GM10248 (cell line): Measurements from ENCODE around the gene LOXL4.

Experiments used
- CTCF ChIA-PET: fragments of 300-600 bp; sonication (Branson Sonifier 250); formaldehyde crosslinking; extraction: SDS; loops from one replicate; lab custom pipeline; 2021; ENCODE audit warnings: antibody characterized with exemption; lab: Yijun Ruan, JAX
- POLR2A ChIA-PET: fragments of 350-650 bp; sonication (Branson Sonifier 250); formaldehyde crosslinking; extraction: SDS; loops from one replicate; lab custom pipeline; 2020; ENCODE audit warnings: antibody characterized with exemption; lab: Yijun Ruan, JAX
- DNase-seq: peaks from one replicate; pipeline ENCODE4 v3.0.0; 2012; ENCODE audit errors: extremely low spot score
- TF ChIP-seq, protein P1 (sequence below): IDR thresholded peaks from 2 replicates; pipeline ENCODE4 v1.5.1; 2012; ENCODE audit warnings: mild to moderate bottlenecking, low read depth; ENCODE audit errors: extremely low read depth, missing control alignments, control extremely low read depth

The LOXL4 gene

DNA sequence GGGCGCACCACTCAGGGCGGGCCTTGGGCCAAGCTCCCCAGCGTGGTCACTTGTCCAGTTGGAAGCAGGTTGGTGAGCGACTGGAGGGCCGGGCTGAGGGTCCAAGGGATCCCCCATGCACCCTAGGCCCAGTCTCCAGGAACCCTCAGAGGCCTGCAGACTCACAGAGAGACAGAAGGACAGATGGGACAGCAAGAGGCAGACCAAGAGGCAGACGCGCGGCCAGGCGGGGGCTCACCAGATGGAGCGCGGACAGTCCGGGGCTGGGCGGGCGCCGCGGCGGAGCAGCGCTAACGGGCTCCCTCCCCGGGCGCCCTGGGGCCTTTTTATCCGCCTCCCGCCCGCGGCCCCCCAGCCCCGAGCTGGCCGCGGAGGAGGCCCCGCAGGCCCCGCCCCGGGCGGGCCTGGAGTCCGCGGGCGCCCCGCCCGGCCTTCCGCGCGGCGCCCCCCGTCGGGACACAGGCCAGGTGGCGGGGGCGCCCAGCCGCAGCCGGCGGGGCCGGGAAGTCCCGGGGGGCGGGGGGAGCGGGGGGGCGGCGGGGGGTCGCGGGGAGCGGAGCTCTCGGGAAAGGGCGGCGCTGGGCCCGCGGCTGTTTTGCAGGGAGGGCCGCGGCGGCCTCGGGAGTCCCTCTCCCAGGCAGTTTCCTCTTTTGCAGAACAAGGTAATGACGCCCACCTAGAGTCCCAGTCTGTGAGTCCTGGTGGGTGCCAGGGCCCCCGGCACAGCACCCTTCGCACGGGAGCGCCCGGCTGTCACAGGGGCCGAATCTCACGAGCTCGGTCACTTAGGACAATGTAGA, at the start of gene LOXL4:
LOXL4 (minus strand) TSS at position 301 of the 800 bp plus-strand sequence. CDS start 5,175 bp downstream, outside the sequence.
- TF ChIP-seq, protein P1, sequence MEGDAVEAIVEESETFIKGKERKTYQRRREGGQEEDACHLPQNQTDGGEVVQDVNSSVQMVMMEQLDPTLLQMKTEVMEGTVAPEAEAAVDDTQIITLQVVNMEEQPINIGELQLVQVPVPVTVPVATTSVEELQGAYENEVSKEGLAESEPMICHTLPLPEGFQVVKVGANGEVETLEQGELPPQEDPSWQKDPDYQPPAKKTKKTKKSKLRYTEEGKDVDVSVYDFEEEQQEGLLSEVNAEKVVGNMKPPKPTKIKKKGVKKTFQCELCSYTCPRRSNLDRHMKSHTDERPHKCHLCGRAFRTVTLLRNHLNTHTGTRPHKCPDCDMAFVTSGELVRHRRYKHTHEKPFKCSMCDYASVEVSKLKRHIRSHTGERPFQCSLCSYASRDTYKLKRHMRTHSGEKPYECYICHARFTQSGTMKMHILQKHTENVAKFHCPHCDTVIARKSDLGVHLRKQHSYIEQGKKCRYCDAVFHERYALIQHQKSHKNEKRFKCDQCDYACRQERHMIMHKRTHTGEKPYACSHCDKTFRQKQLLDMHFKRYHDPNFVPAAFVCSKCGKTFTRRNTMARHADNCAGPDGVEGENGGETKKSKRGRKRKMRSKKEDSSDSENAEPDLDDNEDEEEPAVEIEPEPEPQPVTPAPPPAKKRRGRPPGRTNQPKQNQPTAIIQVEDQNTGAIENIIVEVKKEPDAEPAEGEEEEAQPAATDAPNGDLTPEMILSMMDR: no peak
- peak; percentile 38 for DNase-seq
- CTCF ChIA-PET: interaction anchor here (0.9 to 1.2 kb wide), 2 partner anchors 25 to 98 kb away, joined by 3 read pairs; no protein-coding TSS in a partner anchor
- POLR2A ChIA-PET: interaction anchor here (0.6 kb wide), 1 partner anchor 95 kb away, joined by 4 read pairs; no protein-coding TSS in a partner anchor

- ChIA-PET CTCF (interaction anchor here (1.3 to 2.3 kb wide), 3 partner anchors 7 to 146 kb away, joined by 3 to 10 read pairs (median 6); no protein-coding TSS in a partner anchor), POLR2A (no interaction called here)
- TF ChIP-seq, protein P1: no peak
- DNase-seq: no peak
Observed at GRCh38 chr10:98316661-98317060, 48.7 kb upstream of the LOXL4 start.

DNA sequence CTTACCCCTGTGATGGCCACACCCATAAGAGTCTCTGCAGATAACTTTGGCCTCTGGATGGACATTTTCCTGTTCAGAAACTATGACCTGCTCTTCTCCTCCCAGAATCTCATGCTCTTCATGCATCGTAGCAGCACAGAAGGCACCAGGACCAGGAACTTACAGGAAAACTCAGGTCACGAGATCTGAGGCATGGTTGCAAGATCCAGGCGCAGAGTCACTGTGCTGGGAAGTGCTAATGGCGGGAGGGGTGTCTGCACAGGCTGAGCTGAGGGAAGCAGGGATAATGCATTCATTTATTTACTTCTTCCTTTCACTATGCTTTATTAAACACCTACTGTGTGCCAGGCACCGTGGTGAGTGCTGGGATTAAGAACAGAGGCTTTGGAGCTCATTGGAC, 48.2 kb upstream of the LOXL4 start:
- ChIA-PET POLR2A (no interaction called here), CTCF (interaction anchor here (1.3 to 1.8 kb wide), 2 partner anchors 24 to 146 kb away, joined by 3 to 6 read pairs; no protein-coding TSS in a partner anchor)
- TF ChIP-seq, protein P1: no peak

GRCh38 chr10:98314532-98315284, 46.7 kb upstream of the LOXL4 start:
- no peak for DNase-seq
- CTCF ChIA-PET: interaction anchor here (1.2 kb wide), 1 partner anchor 13 kb away, joined by 3 read pairs; no protein-coding TSS in a partner anchor
- TF ChIP-seq, protein P1: no peak
- POLR2A ChIA-PET: no interaction called here

More for the DNA sequence above, 48.2 kb upstream of the LOXL4 start:
- DNase-seq: no peak

DNA sequence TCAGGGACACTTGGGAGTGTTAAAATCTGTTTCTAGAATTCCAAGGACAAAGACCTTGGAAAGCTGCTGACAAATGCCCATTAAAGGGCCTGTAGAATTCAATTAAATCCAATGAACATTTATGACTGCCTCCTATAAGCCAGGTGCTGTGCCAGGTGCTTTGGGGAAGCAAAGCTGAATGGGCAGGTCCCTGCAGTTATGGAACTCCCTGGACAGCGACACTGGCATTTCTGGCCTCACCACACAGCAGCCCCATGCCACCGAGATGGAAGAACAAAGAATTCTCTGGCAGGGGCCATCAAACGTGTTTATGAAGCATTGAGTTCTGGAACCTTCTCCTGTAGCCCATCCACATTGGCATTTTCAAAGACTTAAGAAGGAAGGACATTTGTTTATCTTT, 45.6 kb upstream of the LOXL4 start:
- ChIA-PET CTCF (interaction anchor here (0.6 to 1.2 kb wide), 5 partner anchors 10 to 267 kb away, joined by 3 to 4 read pairs (median 4); no protein-coding TSS in a partner anchor), POLR2A (no interaction called here)
- no peak for DNase-seq
- TF ChIP-seq, protein P1: no peak

DNA sequence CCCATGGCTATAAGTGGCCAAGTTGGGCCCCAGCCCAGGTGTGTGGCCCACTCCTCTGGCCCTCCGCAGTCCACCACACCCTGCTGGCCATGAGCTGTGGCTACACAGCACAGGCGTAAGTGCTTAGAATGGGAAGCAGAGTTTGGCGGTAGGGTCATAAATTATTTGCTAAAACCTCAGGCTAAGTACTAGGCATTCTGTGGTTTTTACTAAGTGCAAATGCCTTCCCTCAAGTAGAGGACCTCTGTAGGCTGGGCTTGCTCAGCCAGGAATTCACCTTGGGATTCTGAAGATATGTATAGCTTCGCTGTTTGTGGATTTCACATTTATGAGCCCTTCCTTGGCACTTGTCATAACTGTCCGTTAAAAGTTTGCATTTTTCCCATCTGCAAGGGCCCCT, 44.8 kb upstream of the LOXL4 start:
- DNase-seq: no peak
- TF ChIP-seq, protein P1: no peak
- ChIA-PET POLR2A (no interaction called here), CTCF (interaction anchor here (0.8 to 1.2 kb wide), 5 partner anchors 10 to 267 kb away, joined by 3 to 4 read pairs (median 3); no protein-coding TSS in a partner anchor)
